GM20000 (cell line): ENCODE results near the gene GRAMD1B.

Experiments
- DNase-seq: peaks from one replicate; pipeline ENCODE4 v3.0.0; 2012; ENCODE audit warnings: low spot score
- CTCF ChIP-seq: IDR thresholded peaks from 2 replicates; pipeline ENCODE4 v1.5.1; 2012; ENCODE audit warnings: mild to moderate bottlenecking, control low read depth; ENCODE audit errors: extremely low read depth, missing control alignments

The GRAMD1B gene

GRCh38 chr11:123388640-123389039, 41.4 kb upstream of the GRAMD1B start:
- no peak for TF ChIP-seq CTCF
- no peak for DNase-seq

- TF ChIP-seq CTCF: no peak
- DNase-seq: no peak
Observed at GRCh38 chr11:123390146-123390545, 39.9 kb upstream of the GRAMD1B start.

- TF ChIP-seq CTCF: no peak
- no peak for DNase-seq
Observed at GRCh38 chr11:123391646-123392348, 38.3 kb upstream of the GRAMD1B start.

GRCh38 chr11:123392431-123392830, 37.6 kb upstream of the GRAMD1B start:
- no peak for DNase-seq
- TF ChIP-seq CTCF: no peak

GRCh38 chr11:123392844-123393243, 37.2 kb upstream of the GRAMD1B start:
- no peak for DNase-seq
- TF ChIP-seq CTCF: no peak

- TF ChIP-seq CTCF: no peak
- DNase-seq: no peak
Observed at GRCh38 chr11:123393312-123393927, 36.6 kb upstream of the GRAMD1B start.

- no peak for TF ChIP-seq CTCF
- DNase-seq: no peak
Observed at GRCh38 chr11:123404676-123405075, 25.4 kb upstream of the GRAMD1B start.
